ENCODE results near the gene MAMDC2. TPM values are rescaled to one million over a fixed set of nuclear protein-coding genes. Genes with fewer than 3 reads are reported as not detected.

Gene MAMDC2
- total and polyA plus RNA-seq, 2 donors (not counting 1 experiment from before 2014, with no cell fraction given): not detected

- H3K27ac ChIP-seq (ENCODE audit: low read length in 2 of 2): no peak overlapping the region
- TF ChIP-seq EZH2 (IDR thresholded peaks at IDR 0.05; ENCODE audit: borderline replicate concordance, insufficient read depth, low read depth, low read length, poor library complexity, severe bottlenecking): no peak
- no peak for TF ChIP-seq CTCF (IDR thresholded peaks at IDR 0.05)
- DNase-seq: no peak
- Mint-ChIP-seq H3K4me1 (peaks cover 11% of the 10 kb centered on the region), H3K27me3 (peaks cover 14% of the 10 kb centered on the region), H3K9me3 (ENCODE audit: insufficient read depth) (no peaks in the 10 kb centered on the region), H3K27ac (no peak overlapping the region), H3K4me3 (no peak overlapping the region)
- H2AFZ ChIP-seq (ENCODE audit: insufficient read depth, low read depth, low read length, poor library complexity, severe bottlenecking): no peak overlapping the region
- H3K4me1 ChIP-seq (ENCODE audit: control insufficient read depth in 2 of 2, insufficient read depth in 2 of 2, low read length in 2 of 2): peaks cover 7 to 11% of the 10 kb centered on the region in 2 donors
- H3K36me3 ChIP-seq (replicated peaks in 1 of 2; ENCODE audit: control extremely low read depth in 1 of 2, control insufficient read depth in 1 of 2, extremely low read depth in 1 of 2, insufficient read depth in 2 of 2, low read length in 1 of 2): no peaks in the 10 kb centered on the region
- no peak overlapping the region for H3K4me3 ChIP-seq (ENCODE audit: control extremely low read depth in 1 of 5, extremely low read depth in 1 of 5, insufficient read depth in 1 of 5, low read depth in 2 of 5, low read length in 4 of 5)
- POLR2A ChIA-PET: no interaction called here
- CTCF ChIA-PET: no interaction called here
- intact Hi-C loops (cut with micrococcal nuclease): no loop called here
- no peak overlapping the region for H3K4me2 ChIP-seq (replicated peaks; ENCODE audit: low read depth, low read length, poor library complexity, severe bottlenecking)
- no peaks in the 10 kb centered on the region for H3K27me3 ChIP-seq (replicated peaks in 1 of 4; ENCODE audit: control extremely low read depth in 1 of 4, control insufficient read depth in 3 of 4, insufficient read depth in 4 of 4, low read length in 3 of 4)
- H3K9ac ChIP-seq (ENCODE audit: low read length): no peak overlapping the region
- no peaks in the 10 kb centered on the region for H3K9me3 ChIP-seq (ENCODE audit: control extremely low read depth in 1 of 3, control insufficient read depth in 2 of 3, insufficient read depth in 1 of 3, low read length in 2 of 3)
- ATAC-seq (ENCODE audit: low read depth): no peak
- no peaks in the 10 kb centered on the region for H3K79me2 ChIP-seq (ENCODE audit: control insufficient read depth, insufficient read depth, low read length)
- no peaks in the 10 kb centered on the region for H4K20me1 ChIP-seq (ENCODE audit: control insufficient read depth, insufficient read depth, low read length, poor library complexity, severe bottlenecking)
- no CpG with 5 or more reads among the region's 3 CpGs for WGBS (ENCODE audit: insufficient coverage)
Observed at GRCh38 chr9:70060148-70060882, 16.7 kb downstream of the MAMDC2 start.

DNA sequence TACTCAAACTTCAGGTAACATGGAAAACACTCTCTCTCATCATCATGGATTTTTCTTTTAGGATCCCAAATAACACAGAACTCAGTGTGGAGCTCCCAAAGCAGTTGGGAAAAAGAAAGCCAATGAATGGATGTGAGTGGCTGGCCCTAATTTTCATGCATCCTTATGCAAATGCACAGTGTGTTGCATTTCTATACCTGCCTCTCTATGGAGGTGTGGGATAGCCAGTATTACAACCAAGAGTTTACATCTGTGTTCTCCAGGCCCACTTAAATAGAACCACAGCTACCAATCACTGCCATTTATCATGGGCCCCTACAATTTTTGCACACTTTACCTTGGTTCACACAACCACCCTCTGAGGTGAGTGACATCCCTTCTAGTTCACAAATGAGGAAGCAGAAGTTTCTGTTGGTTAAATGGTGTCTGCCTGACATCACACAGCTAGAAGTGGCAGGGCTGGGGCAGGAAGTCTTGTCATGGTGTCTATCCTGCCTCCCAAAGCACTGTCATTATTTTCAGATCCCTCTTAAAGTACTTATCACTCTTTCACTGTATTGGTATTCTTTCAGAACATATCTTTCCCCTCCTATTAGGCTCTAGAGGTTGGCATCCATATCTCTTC lies 17.3 kb downstream of the MAMDC2 start:
- Histone ChIP-seq H3K4me3 (ENCODE audit: control extremely low read depth in 1 of 5, extremely low read depth in 1 of 5, insufficient read depth in 1 of 5, low read depth in 2 of 5, low read length in 4 of 5) (no peak overlapping the region), H3K27me3 (replicated peaks in 1 of 4; ENCODE audit: control extremely low read depth in 1 of 4, control insufficient read depth in 3 of 4, insufficient read depth in 4 of 4, low read length in 3 of 4) (no peaks in the 10 kb centered on the region), H3K9me3 (ENCODE audit: control extremely low read depth in 1 of 3, control insufficient read depth in 2 of 3, insufficient read depth in 1 of 3, low read length in 2 of 3) (no peaks in the 10 kb centered on the region), H4K20me1 (ENCODE audit: control insufficient read depth, insufficient read depth, low read length, poor library complexity, severe bottlenecking) (no peaks in the 10 kb centered on the region), H2AFZ (ENCODE audit: insufficient read depth, low read depth, low read length, poor library complexity, severe bottlenecking) (no peak overlapping the region), H3K36me3 (replicated peaks in 1 of 2; ENCODE audit: control extremely low read depth in 1 of 2, control insufficient read depth in 1 of 2, extremely low read depth in 1 of 2, insufficient read depth in 2 of 2, low read length in 1 of 2) (no peaks in the 10 kb centered on the region), H3K79me2 (ENCODE audit: control insufficient read depth, insufficient read depth, low read length) (no peaks in the 10 kb centered on the region), H3K27ac (ENCODE audit: low read length in 2 of 2) (no peak overlapping the region), H3K4me1 (ENCODE audit: control insufficient read depth in 2 of 2, insufficient read depth in 2 of 2, low read length in 2 of 2) (peaks cover 7 to 11% of the 10 kb centered on the region in 2 donors), H3K4me2 (replicated peaks; ENCODE audit: low read depth, low read length, poor library complexity, severe bottlenecking) (no peak overlapping the region), H3K9ac (ENCODE audit: low read length) (no peak overlapping the region)
- peak; percentile 43 for DNase-seq
- H3K4me3 Mint-ChIP-seq: no peak overlapping the region
- H3K27me3 Mint-ChIP-seq: peaks cover 17% of the 10 kb centered on the region
- ChIA-PET POLR2A (no interaction called here), CTCF (no interaction called here)
- intact Hi-C loops (cut with micrococcal nuclease): no loop called here
- H3K4me1 Mint-ChIP-seq: peaks cover 11% of the 10 kb centered on the region
- peak; percentile 49 for ATAC-seq (ENCODE audit: low read depth)
- H3K9me3 Mint-ChIP-seq (ENCODE audit: insufficient read depth): no peaks in the 10 kb centered on the region
- no peak overlapping the region for H3K27ac Mint-ChIP-seq
- TF ChIP-seq EZH2 (IDR thresholded peaks at IDR 0.05; ENCODE audit: borderline replicate concordance, insufficient read depth, low read depth, low read length, poor library complexity, severe bottlenecking) (no peak), CTCF (IDR thresholded peaks at IDR 0.05) (no peak)

All from B cell (primary cell).